Esophagus (tissue), 2 donors: ENCODE data around the gene STXBP1. TPM values are rescaled to one million over a fixed set of nuclear protein-coding genes. Genes with fewer than 3 reads are reported as not detected.

ENCODE experiments used
- H3K27ac ChIP-seq, 2 donors: one replicate each; pipeline ENCODE4 v1.5.1; 2013; ENCODE audit warnings: low read depth in 2 of 2, mild to moderate bottlenecking in 2 of 2, inconsistent platforms in 1 of 2, low read length in 1 of 2, moderate library complexity in 1 of 2
- H3K27me3 ChIP-seq, 2 donors: one replicate each; pipeline ENCODE4 v1.6.1; 2013; ENCODE audit warnings: low read length in 2 of 2, control low read depth in 1 of 2, mild to moderate bottlenecking in 1 of 2; ENCODE audit not compliant: insufficient read depth in 2 of 2, control insufficient read depth in 1 of 2
- H3K36me3 ChIP-seq, 2 donors: one replicate each; pipeline ENCODE4 v1.6.1; 2013; ENCODE audit warnings: low read length in 1 of 2; ENCODE audit not compliant: control insufficient read depth in 2 of 2, insufficient read depth in 2 of 2
- H3K4me1 ChIP-seq, 2 donors: one replicate each; pipeline ENCODE4 v1.6.1; 2013; ENCODE audit warnings: low read length in 1 of 2; ENCODE audit not compliant: control insufficient read depth in 2 of 2, insufficient read depth in 2 of 2
- H3K4me3 ChIP-seq, 2 donors: one replicate each; pipeline ENCODE4 v1.5.1; 2013; ENCODE audit warnings: low read length in 2 of 2, mild to moderate bottlenecking in 2 of 2, low read depth in 1 of 2, moderate library complexity in 1 of 2
- H3K9me3 ChIP-seq, 2 donors: one replicate each; pipeline ENCODE4 v1.6.1; 2013; ENCODE audit warnings: mild to moderate bottlenecking in 2 of 2, low read depth in 1 of 2, low read length in 1 of 2, moderate library complexity in 1 of 2; ENCODE audit not compliant: control insufficient read depth in 2 of 2, insufficient read depth in 1 of 2
- WGBS, 2 donors: extraction: QIAGEN DNeasy Blood & Tissue Kit; methylation state at CpG; one replicate each; pipeline ENCODE4 v1.1.7; 2013; 5-methylcytosine and 5-hydroxymethylcytosine counted together
- polyA plus RNA-seq, 2 donors: library from polyadenylated mRNA; stranded (reverse); fragments of 200-250 nt; gene quantifications; one replicate each; pipeline ENCODE4 v1.2.3, GENCODE V29; 2013
- donor health status: healthy with polysubstance abuse.
- donor health status: Bipolar disorder and iron deficiency.

STXBP1 gene
- polyA plus RNA-seq, 2 donors, result 4.7 to 7.1 TPM

DNA sequence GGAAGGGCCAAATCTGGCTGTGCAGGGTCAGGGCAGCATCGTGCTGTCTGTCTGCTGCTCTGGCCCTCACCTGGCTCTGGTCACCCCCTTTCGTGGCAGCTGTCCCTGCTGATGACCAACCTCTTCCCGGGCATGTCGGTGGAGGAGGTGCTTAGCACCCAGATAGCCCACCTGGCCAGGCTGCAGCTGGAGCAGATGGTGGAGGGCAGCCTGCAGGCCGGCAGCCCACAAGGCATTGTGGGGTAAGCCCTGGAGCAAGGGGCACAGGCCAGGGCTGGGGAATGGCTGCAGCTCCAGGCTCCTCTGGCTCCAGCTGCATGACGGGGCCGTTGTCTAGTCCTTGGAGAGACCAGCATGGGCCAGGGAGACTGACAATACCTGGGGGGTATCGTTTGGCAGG, 114.8 kb downstream of the STXBP1 start:
- Histone ChIP-seq H3K36me3 (peaks cover 3 to 9% of the 10 kb centered on the region in 2 donors), H3K9me3 (no peaks in the 10 kb centered on the region), H3K27ac (no peak overlapping the region), H3K4me3 (no peak overlapping the region), H3K27me3 (no peaks in the 10 kb centered on the region), H3K4me1 (peaks cover 3 to 11% of the 10 kb centered on the region in 2 donors)
- WGBS, 2 donors, result 79% methylated on average over 8 of the region's 8 CpGs

- no peak overlapping the region for H3K4me3 ChIP-seq
- no peaks in the 10 kb centered on the region for H3K27me3 ChIP-seq
- peaks cover 2% of the 10 kb centered on the region in 2 donors for H3K4me1 ChIP-seq
- 90 to 91% methylated on average over 8 of the region's 8 CpGs for WGBS, 2 donors
- H3K27ac ChIP-seq, result no peak overlapping the region
- peaks cover 3 to 11% of the 10 kb centered on the region in 2 donors for H3K36me3 ChIP-seq
- H3K9me3 ChIP-seq, result no peaks in the 10 kb centered on the region
Measured at GRCh38 chr9:127728808-127729207, 116.7 kb downstream of the STXBP1 start.

DNA sequence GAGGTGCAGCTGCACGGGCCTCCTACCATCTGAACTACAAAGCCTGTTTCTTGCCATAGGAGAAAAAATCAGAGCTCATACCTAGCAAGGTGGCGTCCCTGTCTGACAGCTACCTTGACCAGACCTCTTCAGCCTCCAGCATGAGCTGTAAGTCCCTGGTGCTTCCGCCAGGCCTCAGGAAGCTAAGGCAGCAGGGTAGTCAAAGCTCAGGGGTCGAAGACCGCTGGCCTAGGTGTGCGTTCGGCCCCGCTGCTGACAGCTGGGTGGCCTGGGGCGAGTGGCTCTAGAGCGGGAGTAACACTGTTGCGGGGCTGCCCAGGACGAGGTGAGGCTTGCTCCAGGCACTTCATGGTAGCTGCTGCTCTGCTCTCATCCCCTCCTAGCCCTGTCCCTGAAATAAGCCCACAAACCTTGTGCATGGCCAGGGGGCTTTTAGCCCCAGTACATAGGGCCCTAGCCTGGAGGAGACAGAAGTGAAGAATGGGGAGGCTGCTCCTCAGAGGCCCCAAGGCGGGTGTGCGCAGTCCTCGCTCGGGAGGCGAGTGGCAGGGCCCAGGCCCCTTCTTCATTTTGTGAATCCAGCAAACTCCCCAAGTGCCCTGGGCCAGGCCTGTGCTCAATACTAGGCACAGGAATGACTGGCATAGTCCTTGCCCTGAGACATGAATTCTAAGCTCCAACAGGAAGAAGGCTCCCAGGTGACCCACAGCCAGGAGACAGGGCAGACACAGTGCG, 117.6 kb downstream of the STXBP1 start:
- no peaks in the 10 kb centered on the region for H3K9me3 ChIP-seq
- 85 to 88% methylated on average over 18 of the region's 18 CpGs for WGBS, 2 donors
- no peak overlapping the region for H3K27ac ChIP-seq
- H3K36me3 ChIP-seq, result peaks cover 3 to 11% of the 10 kb centered on the region in 2 donors
- H3K4me1 ChIP-seq, result peaks cover 5 to 7% of the 10 kb centered on the region in 2 donors
- no peak overlapping the region for H3K4me3 ChIP-seq
- no peaks in the 10 kb centered on the region for H3K27me3 ChIP-seq

DNA sequence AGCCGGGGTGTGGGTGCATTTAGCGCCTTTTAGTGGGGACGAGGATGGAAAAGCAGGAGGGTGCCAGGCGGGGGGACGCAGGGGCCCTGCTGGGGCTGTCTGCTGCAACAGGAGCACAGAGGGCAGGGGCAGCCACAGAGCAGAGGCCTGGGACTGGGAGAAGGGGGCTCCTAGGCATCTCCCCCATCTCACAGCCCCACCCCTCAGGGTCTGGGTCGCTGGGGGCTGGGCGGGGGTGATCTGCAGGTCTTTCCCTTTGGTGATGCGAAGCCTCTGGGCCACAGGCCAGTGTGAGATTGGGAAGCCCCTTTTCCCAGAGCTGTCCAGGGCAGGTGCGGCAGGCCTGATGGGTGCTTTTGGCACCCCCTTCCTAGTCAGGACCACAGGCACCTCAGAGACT, 118.2 kb downstream of the STXBP1 start:
- peaks cover 3 to 11% of the 10 kb centered on the region in 2 donors for H3K36me3 ChIP-seq
- no peak overlapping the region for H3K27ac ChIP-seq
- H3K9me3 ChIP-seq, result no peaks in the 10 kb centered on the region
- H3K27me3 ChIP-seq, result no peaks in the 10 kb centered on the region
- no peak overlapping the region for H3K4me3 ChIP-seq
- peaks cover 5 to 6% of the 10 kb centered on the region in 2 donors for H3K4me1 ChIP-seq
- WGBS, 2 donors, result 85 to 87% methylated on average over 9 of the region's 9 CpGs

DNA sequence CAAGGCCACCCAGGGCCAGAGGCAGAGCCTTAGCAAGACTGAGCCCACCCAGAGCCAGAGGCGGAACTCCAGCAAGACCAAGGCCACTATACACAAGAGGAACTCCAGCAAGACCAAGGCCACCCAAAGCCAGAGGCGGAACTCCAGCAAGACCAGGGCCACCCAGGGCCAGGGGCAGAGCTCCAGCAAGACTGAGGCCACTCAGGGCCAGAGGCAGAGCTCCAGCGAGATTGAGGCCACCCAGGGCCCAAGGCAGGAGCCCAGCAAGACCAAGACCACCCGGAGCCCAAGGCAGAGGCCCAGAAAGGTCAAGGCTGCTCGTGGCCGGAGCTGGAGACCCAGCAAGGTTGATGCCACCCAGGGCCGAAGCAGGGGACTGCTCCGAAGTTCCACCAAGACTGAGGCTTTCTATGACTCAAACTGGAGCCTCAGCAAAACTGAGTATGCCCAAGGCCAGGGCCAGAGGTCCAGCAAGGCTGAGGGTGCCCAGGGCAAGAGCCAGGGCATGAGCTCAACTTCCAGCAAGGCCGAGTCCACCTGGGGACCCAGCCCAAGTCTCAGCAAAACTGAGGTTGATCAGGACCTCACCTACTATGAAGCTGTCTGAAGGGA, 118.8 kb downstream of the STXBP1 start:
- Histone ChIP-seq H3K27me3 (no peaks in the 10 kb centered on the region), H3K27ac (no peak overlapping the region), H3K9me3 (no peaks in the 10 kb centered on the region), H3K36me3 (peaks cover 3 to 11% of the 10 kb centered on the region in 2 donors), H3K4me1 (peaks cover 5 to 6% of the 10 kb centered on the region in 2 donors), H3K4me3 (no peak overlapping the region)
- WGBS, 2 donors, result 88 to 89% methylated on average over 9 of the region's 9 CpGs

DNA sequence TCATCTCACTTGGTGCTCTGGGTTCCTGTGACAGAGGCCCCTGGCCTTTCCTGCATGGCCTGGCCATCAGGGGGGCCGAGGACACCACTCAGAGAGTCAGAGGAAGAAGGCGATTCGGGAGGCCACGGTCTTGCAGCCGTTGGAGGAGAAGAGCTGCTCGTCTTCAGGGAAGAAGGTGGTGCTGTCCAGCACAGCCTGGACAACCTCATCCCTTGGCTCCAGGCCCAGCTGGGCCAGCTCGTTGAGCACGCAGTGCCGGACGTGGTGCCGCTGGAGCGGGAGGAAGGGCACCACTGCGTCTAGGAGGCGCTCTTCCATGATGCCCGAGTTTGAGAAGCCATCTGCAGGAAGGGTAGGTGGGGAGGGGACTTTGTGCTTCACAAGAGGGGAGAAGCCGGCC, 119.9 kb downstream of the STXBP1 start:
- H3K4me3 ChIP-seq, result no peak overlapping the region
- no peaks in the 10 kb centered on the region for H3K27me3 ChIP-seq
- peaks cover 5 to 6% of the 10 kb centered on the region in 2 donors for H3K4me1 ChIP-seq
- H3K9me3 ChIP-seq, result no peaks in the 10 kb centered on the region
- H3K36me3 ChIP-seq, result peaks cover 3 to 11% of the 10 kb centered on the region in 2 donors
- WGBS, 2 donors, result 80 to 82% methylated on average over 16 of the region's 16 CpGs
- no peak overlapping the region for H3K27ac ChIP-seq

DNA sequence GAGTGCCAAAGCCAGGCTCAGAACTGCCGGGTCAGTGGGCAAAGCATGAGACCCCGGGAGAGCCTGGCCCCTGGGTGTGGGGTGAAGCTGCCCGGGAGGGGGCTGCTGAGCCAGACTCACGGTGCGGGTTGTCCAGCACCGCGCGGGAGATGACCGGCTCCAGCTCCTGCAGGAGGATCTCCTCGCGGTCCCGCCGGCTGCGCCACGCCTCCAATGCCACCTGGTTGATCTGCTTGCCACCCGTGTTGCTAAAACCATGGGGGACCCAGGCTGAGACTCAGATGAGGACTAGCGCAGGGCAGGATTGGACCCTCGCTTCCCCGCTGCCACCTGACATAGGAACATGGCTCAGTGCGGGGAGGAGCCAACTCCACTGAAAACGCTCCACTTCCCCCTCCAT, 120.4 kb downstream of the STXBP1 start:
- Histone ChIP-seq H3K9me3 (no peaks in the 10 kb centered on the region), H3K27me3 (no peaks in the 10 kb centered on the region), H3K4me1 (peaks cover 5 to 6% of the 10 kb centered on the region in 2 donors), H3K27ac (no peak overlapping the region), H3K36me3 (peaks cover 3 to 11% of the 10 kb centered on the region in 2 donors), H3K4me3 (no peak overlapping the region)
- WGBS, 2 donors, result 95 to 97% methylated on average over 21 of the region's 21 CpGs

DNA sequence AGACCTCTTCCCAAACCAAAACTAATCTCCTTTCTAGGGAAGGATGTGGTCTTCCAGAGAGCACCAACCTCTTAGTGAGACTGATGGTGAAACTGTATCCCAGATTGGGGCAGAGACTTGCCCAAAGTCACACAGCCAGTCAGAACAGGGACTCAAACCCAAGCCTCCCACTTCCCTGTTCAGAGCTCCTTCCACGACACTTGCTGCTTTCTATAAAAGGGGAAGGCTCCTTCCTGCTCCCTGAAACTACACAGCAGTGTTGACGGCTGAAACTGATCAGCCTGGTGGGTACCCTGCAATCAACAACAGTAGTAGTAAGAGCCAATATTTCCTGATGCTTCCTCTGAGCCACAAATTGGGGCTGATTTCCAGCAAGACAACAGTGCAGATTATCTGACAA, 121.5 kb downstream of the STXBP1 start:
- Histone ChIP-seq H3K9me3 (no peaks in the 10 kb centered on the region), H3K27ac (no peak overlapping the region)

GRCh38 chr9:127734247-127734746, 122.2 kb downstream of the STXBP1 start:
- 46 to 51% methylated on average over 22 of the region's 22 CpGs for WGBS, 2 donors
- no peaks in the 10 kb centered on the region for H3K9me3 ChIP-seq
- H3K4me3 ChIP-seq, result peak overlapping the region; percentile 65 to 67
- H3K27me3 ChIP-seq, result no peaks in the 10 kb centered on the region
- peaks cover 5 to 6% of the 10 kb centered on the region in 2 donors for H3K4me1 ChIP-seq
- peak overlapping the region; percentile 94 to 98 for H3K27ac ChIP-seq
- peaks cover 3 to 11% of the 10 kb centered on the region in 2 donors for H3K36me3 ChIP-seq

More for the DNA sequence above, 121.5 kb downstream of the STXBP1 start:
- 76 to 84% methylated on average over 2 of the region's 2 CpGs for WGBS, 2 donors
- H3K27me3 ChIP-seq, result no peaks in the 10 kb centered on the region
- H3K4me3 ChIP-seq, result no peak overlapping the region
- H3K4me1 ChIP-seq, result peaks cover 5 to 6% of the 10 kb centered on the region in 2 donors
- peaks cover 3 to 11% of the 10 kb centered on the region in 2 donors for H3K36me3 ChIP-seq
